K562 (cell line): ENCODE results near the gene NMRAL1. TPM values are rescaled to one million over a fixed set of nuclear protein-coding genes. Genes with fewer than 3 reads are reported as not detected.

ENCODE experiments used
- CREB3 ChIP-seq: fragments of 450-650 bp; conservative IDR thresholded peaks from 2 replicates; pipeline ENCODE4 v1.6.1; 2016; ENCODE audit warnings: missing genetic modification characterization, low read depth, mild to moderate bottlenecking, missing compliant biosample characterization, moderate library complexity
- CREB3L1 ChIP-seq: fragments of 450-650 bp; IDR thresholded peaks from 2 replicates; pipeline ENCODE4 v1.6.1; 2014; ENCODE audit warnings: low read depth, mild to moderate bottlenecking, moderate library complexity, borderline replicate concordance
- CREM ChIP-seq: IDR thresholded peaks from 2 replicates; pipeline ENCODE4 v1.6.1; 2014; ENCODE audit warnings: antibody characterized with exemption, low read depth
- GATAD2B ChIP-seq: fragments of 450-650 bp; IDR thresholded peaks from 2 replicates; pipeline ENCODE4 v1.6.1; 2017; ENCODE audit warnings: mild to moderate bottlenecking, borderline replicate concordance
- HNRNPLL ChIP-seq: fragments of 200-400 bp; formaldehyde crosslinking; IDR thresholded peaks from 2 replicates; pipeline ENCODE4 v1.6.1; 2017; ENCODE audit warnings: low read length, low read depth, mild to moderate bottlenecking; ENCODE audit not compliant: poor library complexity, severe bottlenecking
- IRF2 ChIP-seq: sonication (generic); formaldehyde crosslinking; IDR thresholded peaks from 2 replicates; pipeline ENCODE4 v1.8.1; 2022; ENCODE audit warnings: mild to moderate bottlenecking, missing genetic modification reagents
- JUNB ChIP-seq: fragments of 450-650 bp; formaldehyde crosslinking; conservative IDR thresholded peaks from 2 replicates; pipeline ENCODE4 v1.4.0; 2020; ENCODE audit warnings: mild to moderate bottlenecking
- NKRF ChIP-seq: fragments of 450-650 bp; IDR thresholded peaks from 2 replicates; pipeline ENCODE4 v1.6.1; 2016; ENCODE audit warnings: borderline replicate concordance
- NR0B1 ChIP-seq: fragments of 450-650 bp; IDR thresholded peaks from one replicate; pipeline ENCODE4 v1.6.1; 2018; ENCODE audit warnings: mild to moderate bottlenecking, moderate library complexity; ENCODE audit not compliant: partially characterized antibody
- RB1 ChIP-seq: fragments of 450-650 bp; IDR thresholded peaks from 2 replicates; pipeline ENCODE4 v1.6.1; 2017; ENCODE audit warnings: low read depth, mild to moderate bottlenecking
- TCF3 ChIP-seq: sonication (generic); formaldehyde crosslinking; IDR thresholded peaks from 2 replicates; pipeline ENCODE4 v1.4.0; 2020; ENCODE audit warnings: mild to moderate bottlenecking, missing genetic modification reagents
- TFAP4 ChIP-seq: sonication (generic); formaldehyde crosslinking; IDR thresholded peaks from 2 replicates; pipeline ENCODE4 v1.8.0; 2022; ENCODE audit warnings: missing genetic modification reagents, mild to moderate bottlenecking, moderate library complexity, borderline replicate concordance
- XRCC3 ChIP-seq: fragments of 450-650 bp; IDR thresholded peaks from 2 replicates; pipeline ENCODE4 v1.6.1; 2017; ENCODE audit warnings: mild to moderate bottlenecking, moderate library complexity
- YY1 ChIP-seq, 3 experiments: IDR thresholded peaks; 2 replicates each; pipeline ENCODE4 v1.6.1; 2011; ENCODE audit warnings: low read length in 2 of 3, mild to moderate bottlenecking in 2 of 3, moderate library complexity in 2 of 3, borderline replicate concordance in 1 of 3, control low read depth in 1 of 3, low read depth in 1 of 3; ENCODE audit not compliant: insufficient read depth in 3 of 3, insufficient replicate concordance in 2 of 3, control insufficient read depth in 1 of 3, insufficient read length in 1 of 3; ENCODE audit errors: extremely low read depth in 1 of 3
- ZNF395 ChIP-seq: fragments of 200-800 bp; sonication (Bioruptor generic); IDR thresholded peaks from 2 replicates; pipeline ENCODE4 v1.6.1; 2017; ENCODE audit warnings: missing genetic modification characterization, missing compliant biosample characterization
- ZNF644 ChIP-seq: fragments of 200-800 bp; sonication (Bioruptor generic); IDR thresholded peaks from 2 replicates; pipeline ENCODE4 v1.6.1; 2016; ENCODE audit warnings: low read depth, missing genetic modification characterization, missing compliant biosample characterization
- polyA plus RNA-seq, 8 experiments: library from polyadenylated mRNA; depleted of rRNA in 4 of 8; stranded (reverse) in 5 of 8; unstranded in 3 of 8; fragments of >200 nt; fragmentation: Nextera tagmentation in 2 of 8; fragmentation: Illumina TruSeq in 1 of 8; extraction: Ambion mirVana in 2 of 8; extraction: Trizol in 1 of 8; gene quantifications; 2 replicates each; pipeline versions ENCODE4 v1.2.1 to v1.2.3, GENCODE V29; 2011 to 2014; ENCODE audit warnings: inconsistent platforms in 1 of 8, missing spikeins in 1 of 8
- total RNA-seq, 7 experiments: library from RNA; depleted of rRNA in 6 of 7; stranded (reverse); fragments of >200 nt in 6 of 7; fragmentation: Illumina TruSeq in 2 of 7; extraction: Trizol in 2 of 7; gene quantifications; 2 replicates each; pipeline versions ENCODE4 v1.2.1 to v1.2.3, GENCODE V29; 2011 to 2021; ENCODE audit warnings: low replicate concordance in 1 of 7

Gene NMRAL1
- total and polyA plus RNA-seq, 9 of the 15 experiments (the other 6 are each of a cell fraction or from before 2014, with no cell fraction given) = 6.3 to 116 (median 63.2) TPM

- TF ChIP-seq ZNF395 (0 out of 2 replicates have a peak, but pooled peaks have one; percentile 62), CREB3L1 (peak; percentile 61; the same call in 1 of the 2 replicates), JUNB (CRISPR knock-in tag) (no peak), HNRNPLL (no peak), TCF3 (CRISPR knock-in tag) (peak; percentile 19; the same call in 1 of the 2 replicates), NR0B1 (no peak), ZNF644 (tag) (no peak), XRCC3 (no peak), CREM (0 out of 2 replicates have a peak, but pooled peaks have one; percentile 32), TFAP4 (CRISPR knock-in tag) (no peak), NKRF (peak; percentile 23; the same call in 1 of the 2 replicates), CREB3 (tag) (no peak), IRF2 (CRISPR knock-in tag) (no peak), RB1 (0 out of 2 replicates have a peak, but pooled peaks have one; percentile 18), YY1 (IDR thresholded peaks at IDR 0.05; ENCODE audit: borderline replicate concordance in 1 of 3, control insufficient read depth in 1 of 3, extremely low read depth in 1 of 3, insufficient read depth in 3 of 3, insufficient read length in 1 of 3, insufficient replicate concordance in 2 of 3, low read depth in 1 of 3, low read length in 2 of 3) (peak in 2 of 3 experiments; percentile 24 to 78), GATAD2B (peak; percentile 25)
Measured at GRCh38 chr16:4433914-4434787, 40.3 kb downstream of the NMRAL1 start (continued).
